Body of pancreas (tissue), 4 donors: ENCODE results near the gene ZC3HAV1. TPM values are rescaled to one million over a fixed set of nuclear protein-coding genes. Genes with fewer than 3 reads are reported as not detected.

ENCODE experiments used
- ATAC-seq: fragments of 150-250 bp; one replicate; pipeline ENCODE4 v1.9.1; 2016
- DNase-seq, 4 donors: peaks; one replicate each; pipeline ENCODE4 v3.0.0-alpha.2; 2019
- H3K27ac ChIP-seq, 4 donors: fragments of 200-600 bp; sonication (generic); 1 replicate in 3 of 4; 2 replicates in 1 of 4; pipeline versions ENCODE4 v1.5.1 to v1.6.1; 2016 to 2019; ENCODE audit warnings: mild to moderate bottlenecking in 1 of 4, mixed read lengths in 1 of 4, moderate library complexity in 1 of 4
- H3K27me3 ChIP-seq, 2 donors: fragments of 200-600 bp; sonication (generic); one replicate each; pipeline ENCODE4 v1.6.0; 2016; ENCODE audit warnings: mild to moderate bottlenecking in 1 of 2
- H3K36me3 ChIP-seq, 2 donors: fragments of 200-600 bp; sonication (generic); replicated peaks in 1 of 2; 2 replicates each; pipeline ENCODE4 v1.5.1; 2016; ENCODE audit warnings: low read depth in 2 of 2; ENCODE audit not compliant: insufficient read depth in 1 of 2
- H3K4me1 ChIP-seq: fragments of 200-600 bp; sonication (generic); one replicate; pipeline ENCODE4 v1.6.0; 2016
- H3K4me3 ChIP-seq, 2 donors: fragments of 200-600 bp; sonication (generic); 1 replicate in 1 of 2; 2 replicates in 1 of 2; pipeline ENCODE4 v1.5.1; 2016 to 2019
- H3K9me3 ChIP-seq, 3 donors: fragments of 200-600 bp; sonication (generic); 1 replicate in 2 of 3; 2 replicates in 1 of 3; pipeline ENCODE4 v1.5.1; 2016
- POLR2A ChIP-seq, 3 donors: fragments of 450-650 bp; IDR thresholded peaks; one replicate each; pipeline ENCODE4 v1.6.1; 2016; ENCODE audit warnings: antibody characterized with exemption in 3 of 3, mild to moderate bottlenecking in 2 of 3
- WGBS, 2 donors: methylation state at CpG; one replicate each; pipeline ENCODE4 v1.1.5; 2017; 5-methylcytosine and 5-hydroxymethylcytosine counted together
- intact Hi-C: fragments of 100-400 bp; cut with DNase I; formaldehyde crosslinking; loops from one replicate; pipeline ENCODE4 v1.15.1; 2023
- total RNA-seq, 2 donors: library from RNA; depleted of rRNA; stranded (reverse); fragments of >200 nt; gene quantifications; one replicate each; pipeline ENCODE4 v1.1.0, GENCODE V29; 2016
- TF ChIP-seq, protein P1 (sequence below), 7 experiments: fragments of 450-650 bp in 4 of 7; fragments of 200-600 bp in 3 of 7; sonication (generic) in 3 of 7; IDR thresholded peaks; one replicate each; pipeline ENCODE4 v1.5.1; 2016 to 2019; ENCODE audit warnings: antibody characterized with exemption in 7 of 7

ZC3HAV1 gene
- total RNA-seq, 2 donors from 2014 or later: 13.5 to 14.5 TPM

DNA sequence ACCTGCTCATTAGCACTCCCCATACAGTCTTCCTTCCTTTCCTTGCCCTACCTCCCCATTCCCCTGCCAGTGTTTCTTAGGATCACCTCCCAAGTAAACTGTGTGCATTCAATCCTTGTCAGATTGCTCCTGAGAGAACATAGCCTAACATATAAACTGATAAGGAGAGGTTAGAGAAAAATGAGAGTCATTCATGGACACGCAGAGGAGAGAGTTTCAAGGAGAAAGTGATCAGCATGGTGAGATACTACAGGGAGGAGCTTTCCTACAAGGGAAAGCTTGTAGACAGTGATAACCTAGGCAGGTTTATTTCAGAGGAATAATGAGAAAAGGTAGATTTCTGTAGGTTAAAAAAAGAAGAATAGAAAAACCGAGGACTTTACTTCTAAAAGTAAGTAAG, 70.8 kb downstream of the ZC3HAV1 start:
- ATAC-seq (no peak), DNase-seq (no peak)
- Histone ChIP-seq H3K9me3 (no peaks in the 10 kb centered on the region), H3K27me3 (no peaks in the 10 kb centered on the region), H3K4me3 (no peak overlapping the region), H3K36me3 (no peaks in the 10 kb centered on the region), H3K27ac (no peak overlapping the region), H3K4me1 (peaks cover 10% of the 10 kb centered on the region)
- TF ChIP-seq, protein P1, sequence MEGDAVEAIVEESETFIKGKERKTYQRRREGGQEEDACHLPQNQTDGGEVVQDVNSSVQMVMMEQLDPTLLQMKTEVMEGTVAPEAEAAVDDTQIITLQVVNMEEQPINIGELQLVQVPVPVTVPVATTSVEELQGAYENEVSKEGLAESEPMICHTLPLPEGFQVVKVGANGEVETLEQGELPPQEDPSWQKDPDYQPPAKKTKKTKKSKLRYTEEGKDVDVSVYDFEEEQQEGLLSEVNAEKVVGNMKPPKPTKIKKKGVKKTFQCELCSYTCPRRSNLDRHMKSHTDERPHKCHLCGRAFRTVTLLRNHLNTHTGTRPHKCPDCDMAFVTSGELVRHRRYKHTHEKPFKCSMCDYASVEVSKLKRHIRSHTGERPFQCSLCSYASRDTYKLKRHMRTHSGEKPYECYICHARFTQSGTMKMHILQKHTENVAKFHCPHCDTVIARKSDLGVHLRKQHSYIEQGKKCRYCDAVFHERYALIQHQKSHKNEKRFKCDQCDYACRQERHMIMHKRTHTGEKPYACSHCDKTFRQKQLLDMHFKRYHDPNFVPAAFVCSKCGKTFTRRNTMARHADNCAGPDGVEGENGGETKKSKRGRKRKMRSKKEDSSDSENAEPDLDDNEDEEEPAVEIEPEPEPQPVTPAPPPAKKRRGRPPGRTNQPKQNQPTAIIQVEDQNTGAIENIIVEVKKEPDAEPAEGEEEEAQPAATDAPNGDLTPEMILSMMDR (IDR thresholded peaks at IDR 0.05): no peak
- no peak for TF ChIP-seq POLR2A (IDR thresholded peaks at IDR 0.05)
- intact Hi-C loops: no loop called here
- WGBS, 2 donors: 59 to 69% methylated on average over 2 of the region's 2 CpGs

DNA sequence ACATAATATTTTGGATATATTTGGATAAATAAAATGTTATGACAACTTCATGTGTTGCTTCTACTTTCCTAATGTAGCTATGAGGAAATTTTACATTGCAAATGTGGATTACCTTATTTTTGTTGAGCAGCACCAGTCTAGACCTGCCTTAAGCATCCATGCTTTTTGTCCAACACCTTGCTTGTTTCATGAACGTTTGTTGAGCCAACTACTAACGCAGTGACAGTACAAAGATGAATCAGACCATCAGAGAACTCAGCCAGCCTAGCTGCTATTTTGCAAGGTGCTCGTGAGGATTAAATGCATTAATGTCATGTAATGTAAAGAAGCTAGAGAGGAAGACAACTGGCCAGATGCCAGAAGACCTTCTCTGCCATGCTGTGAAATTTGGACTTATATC, 72.6 kb downstream of the ZC3HAV1 start:
- intact Hi-C loops: no loop called here
- no peaks in the 10 kb centered on the region for H3K36me3 ChIP-seq
- H3K9me3 ChIP-seq: no peaks in the 10 kb centered on the region
- TF ChIP-seq POLR2A (IDR thresholded peaks at IDR 0.05): no peak
- TF ChIP-seq, protein P1 (IDR thresholded peaks at IDR 0.05): no peak
- ATAC-seq (no peak), DNase-seq (no peak)
- no peak overlapping the region for H3K27ac ChIP-seq
- no peaks in the 10 kb centered on the region for H3K27me3 ChIP-seq
- no peak overlapping the region for H3K4me3 ChIP-seq
- peaks cover 10% of the 10 kb centered on the region for H3K4me1 ChIP-seq
- WGBS, 2 donors: 76 to 86% methylated on average over 3 of the region's 3 CpGs

DNA sequence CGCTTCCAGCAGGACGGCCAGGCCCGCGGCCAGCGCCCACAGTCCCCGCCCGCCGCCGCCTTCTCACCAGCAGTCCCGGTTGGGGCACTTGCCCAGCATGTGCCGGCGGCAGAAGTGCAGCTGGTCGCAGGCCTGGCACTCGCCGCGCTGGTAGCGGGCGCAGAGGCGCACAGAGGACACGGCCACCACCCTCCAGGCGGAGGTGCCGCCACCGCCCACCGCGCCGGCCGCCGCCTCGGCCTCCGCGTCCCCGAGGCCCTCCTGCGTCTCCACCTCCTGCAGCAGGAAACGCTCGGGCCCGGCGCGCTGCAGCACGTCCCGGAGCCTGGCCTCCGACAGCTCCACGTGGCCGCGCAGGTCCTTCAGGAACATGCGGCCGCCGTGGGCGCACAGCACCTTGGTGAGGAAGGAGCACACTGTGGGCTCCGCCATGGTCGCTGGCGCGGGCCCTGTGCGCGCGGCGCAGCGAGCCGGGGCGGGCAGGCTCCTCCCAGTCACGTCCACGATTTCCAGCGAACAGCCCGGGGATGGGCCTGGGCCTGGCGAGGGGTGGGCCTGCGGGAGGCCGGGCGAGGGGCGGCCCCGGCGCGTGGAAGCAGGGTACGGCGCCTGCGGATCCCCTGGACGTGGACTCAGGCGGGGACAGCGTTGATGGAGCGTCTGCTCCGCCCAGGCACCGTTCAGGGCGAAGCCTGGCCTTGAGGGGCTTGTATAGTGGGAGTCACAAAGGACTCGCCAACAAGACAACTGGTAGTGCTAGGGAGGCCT, 73.8 kb downstream of the ZC3HAV1 start, which contains the start of gene ZC3HAV1L:
Gene ZC3HAV1L, minus strand, starts transcription at position 457 of the 768 bp plus-strand sequence. Its CDS starts 25 bp downstream, at position 432.
- Histone ChIP-seq H3K27me3 (no peaks in the 10 kb centered on the region), H3K9me3 (no peaks in the 10 kb centered on the region), H3K27ac (peak within 1 kb of the TSS; percentile 4 to 57 (median 17)), H3K36me3 (no peaks in the 10 kb centered on the region), H3K4me1 (peaks cover 10% of the 10 kb centered on the region), H3K4me3 (peak within 1 kb of the TSS; percentile 14 to 55)
- peak in 2 of 3 donors; percentile 48 to 49 for TF ChIP-seq POLR2A (IDR thresholded peaks at IDR 0.05)
- TF ChIP-seq, protein P1 (IDR thresholded peaks at IDR 0.05): no peak
- intact Hi-C loops: no loop called here
- WGBS, 2 donors: 4 to 31% methylated on average over 15 to 73 of the region's 82 CpGs
- DNase-seq (peak; percentile 46 to 72 (median 58)), ATAC-seq (peak; percentile 75)

DNA sequence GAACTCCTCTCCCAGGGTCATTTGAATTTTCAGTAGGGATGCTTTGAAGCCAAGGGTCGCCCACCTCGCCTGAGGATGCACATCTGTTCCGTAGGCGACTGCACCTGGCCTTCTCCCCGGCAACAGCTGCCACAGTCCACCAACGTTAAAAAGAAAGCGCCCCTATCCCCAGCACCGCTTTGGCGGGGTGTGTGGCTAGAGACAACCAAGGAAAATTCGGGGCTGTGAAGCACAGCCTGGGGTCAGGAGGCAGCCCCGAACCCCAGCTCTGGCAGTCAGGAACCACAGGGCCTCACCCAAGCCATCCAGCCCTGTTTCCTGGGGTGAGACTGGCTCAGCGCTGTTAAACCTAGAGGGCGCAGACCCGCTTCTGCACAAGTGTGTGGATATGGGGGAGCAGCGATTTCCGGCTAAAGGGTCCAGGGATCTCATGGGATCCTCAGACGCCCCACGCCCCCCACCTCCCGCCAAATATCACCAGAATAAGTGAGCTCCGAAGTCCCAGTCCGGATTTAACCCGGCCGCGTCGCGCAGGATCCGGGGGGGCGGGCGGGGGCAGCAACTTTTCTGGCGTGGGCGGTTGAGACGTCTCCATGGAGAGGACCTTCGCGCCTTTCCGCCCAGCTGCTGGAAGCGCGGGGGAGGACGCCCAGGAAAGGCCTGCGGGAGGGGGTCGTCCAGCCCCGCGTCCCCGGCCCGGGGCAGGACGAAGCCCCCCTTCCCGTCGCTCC, 74.5 kb downstream of the ZC3HAV1 start:
- WGBS, 2 donors: 13 to 54% methylated on average over 10 to 47 of the region's 47 CpGs
- TF ChIP-seq POLR2A (IDR thresholded peaks at IDR 0.05): no peak
- TF ChIP-seq, protein P1 (IDR thresholded peaks at IDR 0.05): no peak
- intact Hi-C loops: no loop called here
- no peaks in the 10 kb centered on the region for H3K27me3 ChIP-seq
- no peaks in the 10 kb centered on the region for H3K9me3 ChIP-seq
- H3K27ac ChIP-seq: peak overlapping the region in 2 of 4 donors; percentile 13 to 21
- H3K36me3 ChIP-seq: no peaks in the 10 kb centered on the region
- H3K4me1 ChIP-seq: peaks cover 10% of the 10 kb centered on the region
- ATAC-seq (peak; percentile 49), DNase-seq (peak; percentile 9 to 49 (median 20))
- peak overlapping the region; percentile 14 to 55 for H3K4me3 ChIP-seq
